ENCODE measurements around the gene SLC25A22.

Gene SLC25A22

GRCh38 chr11:746289-747157 is 51.6 kb downstream of the SLC25A22 start:
- DNase-seq (ENCODE audit: low spot score) = no peak

- DNase-seq (ENCODE audit: low spot score) = no peak
Observed at GRCh38 chr11:745428-745827, 52.7 kb downstream of the SLC25A22 start.

GRCh38 chr11:742571-743201 is 55.4 kb downstream of the SLC25A22 start:
- DNase-seq (ENCODE audit: low spot score) = no peak

GRCh38 chr11:742156-742546 is 55.9 kb downstream of the SLC25A22 start:
- DNase-seq (ENCODE audit: low spot score) = no peak

Measured in kidney capillary endothelial cell (primary cell).